GM12873 (cell line): ENCODE results near the gene LRMDA.

Source experiments
- TF ChIP-seq, protein P1 (sequence below): IDR thresholded peaks from 2 replicates; pipeline ENCODE4 v1.5.1; 2012; ENCODE audit warnings: low read depth, mild to moderate bottlenecking, moderate library complexity, low read length, control low read depth; ENCODE audit not compliant: insufficient read depth; ENCODE audit errors: missing control alignments

LRMDA gene

DNA sequence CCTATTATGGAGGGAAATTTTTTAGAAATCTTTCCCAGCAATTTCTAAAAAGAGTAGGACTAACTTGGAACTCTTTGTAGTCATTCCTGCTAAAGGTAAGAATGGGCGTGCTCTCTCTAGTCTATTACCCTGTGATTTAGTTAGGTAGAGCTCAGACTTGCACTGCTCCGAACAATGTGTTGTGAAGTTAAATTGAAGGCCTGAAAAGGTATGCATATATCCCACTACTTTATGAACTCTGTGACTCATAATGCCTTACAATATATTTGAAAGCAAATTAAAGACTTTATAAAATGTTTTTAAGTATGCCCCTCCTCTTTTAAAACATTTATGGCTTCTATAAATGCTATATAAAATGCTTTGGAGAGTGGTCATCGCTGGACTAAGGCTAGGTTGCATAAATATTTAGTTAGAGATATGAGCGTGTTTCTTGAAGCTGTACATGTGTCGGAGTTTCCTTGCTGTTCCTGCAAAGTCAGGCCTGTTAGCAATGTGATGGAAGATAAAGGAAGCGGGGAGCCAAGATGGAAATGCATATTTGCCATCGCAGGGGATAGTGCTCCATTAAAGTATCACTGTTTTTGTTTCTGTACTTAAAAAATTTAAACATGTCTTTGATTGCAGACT, 761.4 kb downstream of the LRMDA start:
- TF ChIP-seq, protein P1, sequence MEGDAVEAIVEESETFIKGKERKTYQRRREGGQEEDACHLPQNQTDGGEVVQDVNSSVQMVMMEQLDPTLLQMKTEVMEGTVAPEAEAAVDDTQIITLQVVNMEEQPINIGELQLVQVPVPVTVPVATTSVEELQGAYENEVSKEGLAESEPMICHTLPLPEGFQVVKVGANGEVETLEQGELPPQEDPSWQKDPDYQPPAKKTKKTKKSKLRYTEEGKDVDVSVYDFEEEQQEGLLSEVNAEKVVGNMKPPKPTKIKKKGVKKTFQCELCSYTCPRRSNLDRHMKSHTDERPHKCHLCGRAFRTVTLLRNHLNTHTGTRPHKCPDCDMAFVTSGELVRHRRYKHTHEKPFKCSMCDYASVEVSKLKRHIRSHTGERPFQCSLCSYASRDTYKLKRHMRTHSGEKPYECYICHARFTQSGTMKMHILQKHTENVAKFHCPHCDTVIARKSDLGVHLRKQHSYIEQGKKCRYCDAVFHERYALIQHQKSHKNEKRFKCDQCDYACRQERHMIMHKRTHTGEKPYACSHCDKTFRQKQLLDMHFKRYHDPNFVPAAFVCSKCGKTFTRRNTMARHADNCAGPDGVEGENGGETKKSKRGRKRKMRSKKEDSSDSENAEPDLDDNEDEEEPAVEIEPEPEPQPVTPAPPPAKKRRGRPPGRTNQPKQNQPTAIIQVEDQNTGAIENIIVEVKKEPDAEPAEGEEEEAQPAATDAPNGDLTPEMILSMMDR = no peak

DNA sequence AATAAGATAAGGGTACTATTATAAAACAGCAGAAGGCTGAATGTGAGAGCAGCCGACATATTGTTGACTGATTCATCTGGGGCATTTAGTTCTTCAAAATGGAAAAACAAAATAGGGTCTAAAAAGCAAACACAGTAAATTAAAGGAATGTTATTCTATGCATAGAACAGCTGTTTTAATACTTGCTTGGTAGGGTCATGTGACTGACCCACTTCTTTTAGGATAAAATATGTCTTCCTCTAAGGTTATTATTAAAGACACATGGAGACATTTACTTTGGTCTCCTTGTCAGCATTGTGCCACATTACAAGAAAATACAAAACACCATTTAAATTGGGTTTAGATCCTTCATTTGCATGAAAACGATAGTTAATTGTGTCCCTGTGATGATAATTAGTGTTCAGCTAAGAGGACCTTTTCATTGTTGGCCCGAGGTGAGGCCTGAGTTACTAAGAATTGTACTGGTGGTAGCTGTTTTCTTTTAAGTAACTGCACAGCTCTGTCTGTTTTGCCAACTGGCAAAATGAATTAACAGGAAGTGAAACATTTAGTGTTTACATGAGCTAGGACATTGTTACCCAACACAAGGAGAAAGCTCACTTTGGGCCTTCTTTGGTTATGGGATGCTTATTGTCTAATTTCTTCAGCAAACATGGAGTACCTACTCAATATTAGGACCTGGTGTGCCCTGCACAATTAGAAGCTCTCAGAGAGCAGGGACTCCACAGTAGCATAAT, 764.4 kb downstream of the LRMDA start:
- TF ChIP-seq, protein P1 = no peak

DNA sequence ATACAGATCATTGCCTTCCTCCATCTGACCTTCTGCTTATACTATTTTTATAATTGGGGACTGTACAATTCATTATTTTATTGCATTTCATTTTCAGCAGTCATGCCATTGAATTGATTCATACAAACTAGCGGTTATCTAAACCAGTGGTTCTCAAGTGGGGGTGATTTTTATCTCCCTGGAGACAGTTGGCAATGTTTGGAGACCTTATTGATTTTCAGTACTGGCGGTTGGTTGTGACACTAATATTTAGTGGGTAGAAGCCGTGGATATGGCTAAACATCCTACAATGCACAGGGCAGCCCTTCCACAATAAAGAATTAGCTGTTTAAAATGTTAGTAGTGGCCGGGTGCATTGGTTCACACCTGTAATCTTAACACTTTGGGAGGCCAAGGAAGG, 765.9 kb downstream of the LRMDA start:
- TF ChIP-seq, protein P1 = no peak

DNA sequence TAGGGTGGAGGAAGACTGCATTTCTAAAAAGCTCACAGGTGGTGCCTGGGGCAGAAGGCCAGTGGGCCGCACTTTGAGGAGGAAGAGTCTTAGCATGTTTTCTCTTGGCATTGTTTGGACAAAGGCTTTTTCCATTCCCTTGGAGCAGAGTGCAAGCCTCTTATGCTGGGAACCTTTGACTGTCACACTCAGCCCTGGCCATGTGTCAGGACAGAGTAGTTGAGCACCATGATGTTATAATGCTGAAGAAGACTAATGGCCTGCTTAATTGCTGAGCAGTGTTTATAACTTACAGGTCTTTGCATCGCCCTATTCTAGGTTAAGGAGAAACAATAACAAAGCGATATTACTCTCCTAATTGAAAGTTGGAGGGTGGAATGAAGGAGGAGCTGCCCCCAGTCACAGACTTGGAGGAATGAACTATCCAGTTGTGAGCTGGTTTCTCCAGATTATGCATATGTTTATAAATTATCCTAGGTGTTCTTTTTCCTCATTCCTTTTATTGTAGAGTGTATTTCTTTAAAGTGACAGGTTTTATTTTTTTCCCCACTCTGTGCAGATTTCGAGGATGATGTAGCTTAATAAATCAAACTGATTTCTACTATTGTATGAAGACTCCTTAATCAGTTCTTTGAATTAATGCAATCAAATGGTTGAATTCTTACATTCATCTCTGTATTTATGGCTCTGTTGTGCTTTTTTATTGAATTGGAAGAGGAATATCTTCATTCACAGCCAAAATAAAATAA, 767.0 kb downstream of the LRMDA start:
- TF ChIP-seq, protein P1 = no peak

DNA sequence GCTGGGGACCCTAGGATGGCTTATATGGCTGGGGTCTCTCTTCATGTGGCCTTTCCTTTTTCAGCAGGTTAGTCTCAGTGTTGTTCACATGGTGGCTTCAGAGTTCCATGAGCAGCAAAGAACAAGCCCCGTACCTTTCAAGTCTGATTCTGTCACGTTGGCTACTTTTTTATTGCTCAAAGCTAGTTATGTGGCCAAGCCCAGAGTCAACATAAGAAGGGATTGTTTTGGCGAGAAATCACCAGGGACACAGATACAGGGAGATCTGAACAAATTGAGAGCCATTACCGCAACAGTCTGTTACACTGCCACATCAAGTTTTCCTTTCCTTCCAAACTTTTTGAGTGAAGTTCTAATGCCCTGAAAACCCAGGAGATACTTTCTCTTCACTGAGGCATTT, 770.5 kb downstream of the LRMDA start:
- TF ChIP-seq, protein P1 = no peak

DNA sequence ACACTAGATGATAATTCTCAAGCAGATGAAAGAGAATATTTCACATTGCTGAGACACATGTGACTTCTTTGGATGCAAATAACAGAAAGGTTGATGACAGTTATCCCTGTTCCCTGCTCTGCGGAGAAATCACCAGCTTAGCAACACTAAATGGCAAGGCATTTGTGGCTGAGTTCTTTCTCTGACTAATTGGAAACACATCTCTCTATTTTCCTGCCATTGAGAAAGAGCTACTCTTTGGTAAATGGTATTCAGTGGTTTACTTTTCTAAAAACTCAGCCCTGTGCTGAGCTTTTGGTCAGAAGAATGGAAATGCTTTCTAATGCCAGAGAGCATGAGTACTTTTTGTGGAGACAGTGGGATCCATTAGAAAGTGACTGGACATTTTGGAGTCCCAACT, 771.4 kb downstream of the LRMDA start:
- TF ChIP-seq, protein P1 = no peak

DNA sequence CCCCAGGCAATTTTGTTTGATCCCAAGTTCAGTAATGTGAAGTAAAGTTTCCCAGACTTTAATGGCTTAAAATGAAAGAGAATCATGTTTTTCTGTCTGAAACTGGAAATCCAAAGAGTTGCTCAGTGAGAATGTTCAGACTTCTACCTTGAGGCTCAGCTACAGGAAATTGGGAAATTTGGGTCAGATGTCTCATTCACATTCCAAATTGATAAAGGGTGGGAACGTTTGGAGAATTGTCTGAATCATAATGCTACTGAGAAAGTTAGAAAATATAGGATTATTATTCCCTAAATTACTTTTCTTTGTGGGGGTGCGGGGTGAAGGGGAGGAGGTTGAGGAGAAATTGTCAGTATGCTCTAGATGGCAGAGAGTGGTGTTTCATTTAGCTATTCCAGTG, 773.9 kb downstream of the LRMDA start:
- TF ChIP-seq, protein P1 = no peak
